ENCODE results near the gene TIMM21. TPM values are rescaled to one million over a fixed set of nuclear protein-coding genes. Genes with fewer than 3 reads are reported as not detected.

Gene TIMM21
- total RNA-seq, 1 donor from 2014 or later = 20.4 TPM

DNA sequence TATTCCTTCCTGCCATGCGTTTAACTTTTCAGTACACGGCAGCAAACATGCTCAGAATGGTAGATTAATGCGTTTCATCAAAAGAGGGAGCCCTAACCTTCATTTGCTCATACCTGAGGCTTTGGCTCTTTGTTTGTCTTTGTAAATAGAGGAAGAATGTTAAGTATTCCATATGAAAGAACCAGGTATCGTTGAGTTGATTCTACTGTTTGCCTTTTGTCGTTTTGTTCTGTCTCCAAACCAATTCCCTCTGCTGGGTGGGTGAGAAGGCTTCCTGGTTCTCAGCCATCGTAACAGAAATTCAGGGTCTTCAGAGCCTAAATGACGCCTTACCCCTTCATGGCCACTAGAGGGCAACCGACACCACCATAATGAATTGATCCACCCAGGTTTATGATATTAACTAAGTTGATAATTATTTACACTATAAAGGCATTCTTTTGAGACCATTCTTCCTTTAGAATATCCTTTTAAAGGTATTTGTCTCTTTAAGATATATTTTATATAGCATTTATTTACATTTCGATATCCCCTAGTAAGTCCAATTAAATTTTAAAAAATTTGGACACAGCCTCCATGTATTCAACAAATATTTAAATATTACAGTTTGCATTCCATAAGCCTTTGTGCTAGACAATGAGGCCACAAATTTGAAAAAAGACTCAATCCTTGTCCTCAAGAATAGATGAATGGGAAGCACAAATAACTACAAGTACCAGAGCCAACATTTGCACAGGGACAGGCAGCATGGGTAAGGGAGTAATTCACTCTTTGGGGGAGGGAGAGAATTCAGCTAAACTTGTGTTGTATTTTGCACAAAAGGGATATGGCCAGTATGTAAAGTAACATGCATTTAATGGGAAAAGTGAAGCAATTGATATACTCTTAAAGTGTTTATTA, 48.1 kb downstream of the TIMM21 start:
- DNase-seq = peak; percentile 78

DNA sequence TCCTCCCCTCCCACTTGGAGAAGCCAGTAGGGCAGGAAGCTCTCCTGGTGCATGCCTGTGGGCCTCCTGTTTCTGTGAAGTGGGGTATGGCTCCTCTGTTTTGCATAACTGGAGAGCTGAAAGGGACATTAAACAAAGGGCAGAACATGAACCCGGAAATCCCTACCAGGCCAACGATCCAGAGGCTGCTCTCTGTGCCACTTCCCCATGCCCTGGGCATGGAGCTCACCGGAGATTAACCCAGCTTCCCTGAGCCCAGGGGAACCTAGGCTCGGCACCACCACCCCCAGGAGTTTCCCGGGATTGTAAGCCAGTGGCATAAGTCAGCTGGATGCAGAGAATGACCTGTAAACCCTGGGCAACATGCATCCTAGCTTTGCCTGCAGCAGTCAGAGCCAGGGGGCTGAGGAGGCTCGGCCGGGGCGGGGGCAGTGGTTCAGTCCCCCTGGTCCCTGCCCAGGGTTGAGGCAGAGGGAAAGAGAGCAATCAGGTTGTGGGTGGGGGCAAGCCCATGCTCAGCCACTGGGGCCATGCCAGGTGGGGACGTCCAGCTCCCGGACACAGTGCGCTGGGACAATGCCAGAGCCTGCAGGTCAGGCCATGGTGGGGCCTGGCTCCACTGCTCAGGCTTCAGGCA, 49.5 kb downstream of the TIMM21 start:
- DNase-seq = no peak

DNA sequence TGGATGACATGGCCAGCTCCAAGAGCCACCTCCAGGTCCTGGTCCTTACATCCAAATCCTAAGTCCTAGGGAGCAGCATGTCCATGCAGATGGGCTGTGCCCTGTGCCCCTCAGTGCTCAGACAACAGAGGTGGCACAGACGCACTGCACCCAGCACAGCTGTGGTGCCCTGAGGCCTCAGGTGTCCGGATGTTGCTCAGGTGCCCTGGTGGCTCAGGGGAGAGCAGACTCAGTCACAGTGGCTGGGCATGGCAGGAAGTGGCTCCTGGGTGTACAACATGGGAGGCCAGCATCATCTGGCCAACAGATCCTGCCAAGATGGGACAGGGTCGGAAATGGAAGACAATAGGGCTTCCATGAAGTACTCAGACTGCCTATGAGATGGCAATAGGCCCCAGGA, 50.1 kb downstream of the TIMM21 start:
- no peak for DNase-seq

DNA sequence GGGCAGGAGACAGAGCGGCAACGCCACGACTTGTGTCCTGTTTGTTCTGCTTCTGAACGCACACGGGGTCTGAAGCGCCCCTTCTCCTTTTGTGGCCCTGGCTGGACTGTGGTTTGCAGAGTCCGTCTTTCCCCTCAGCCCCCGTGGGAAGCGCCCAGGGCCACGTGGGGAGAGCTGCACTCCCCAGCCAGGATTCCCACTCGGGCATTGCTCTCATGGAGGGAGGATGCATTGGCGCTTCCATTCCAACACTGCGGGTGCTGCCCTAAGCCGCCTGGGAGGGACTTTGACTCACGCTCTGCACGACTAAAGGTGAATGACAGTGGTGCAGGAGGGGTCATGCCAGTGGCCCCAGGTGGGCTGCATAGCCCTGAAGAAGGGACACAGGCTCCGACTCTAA, 52.5 kb downstream of the TIMM21 start:
- DNase-seq = no peak

DNA sequence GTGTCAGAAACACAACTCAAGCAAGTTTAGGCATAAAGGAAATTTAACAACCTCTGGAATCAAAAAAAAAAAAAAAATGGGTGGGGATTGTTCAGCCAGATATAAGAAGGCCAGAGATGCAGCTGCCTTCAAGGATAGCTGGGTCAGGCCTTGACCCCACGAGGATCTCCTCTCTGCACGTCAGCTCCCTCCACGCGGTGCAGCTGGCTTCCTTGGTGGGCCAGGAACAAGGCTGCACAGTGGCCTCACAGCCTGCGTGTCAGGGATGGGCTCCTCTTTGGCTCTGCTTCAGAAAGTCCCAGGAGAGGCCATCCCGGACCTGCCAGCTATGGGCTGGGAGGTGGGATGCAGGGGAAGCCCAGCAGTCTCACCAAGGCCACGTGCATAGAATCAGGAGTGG, 55.5 kb downstream of the TIMM21 start:
- no peak for DNase-seq

GRCh38 chr18:74204526-74205152, 56.3 kb downstream of the TIMM21 start:
- peak; percentile 8 for DNase-seq

Other genes starting within 250 kb of the TIMM21 start
- 1.7 TPM in 1 of 2 replicates, not detected in the other for gene FBXO15, start 689 bp upstream of the TIMM21 start, total RNA-seq
- 58.3 and 86.8 TPM in 2 replicates for gene CYB5A, start 143.4 kb downstream of the TIMM21 start, total RNA-seq
- not detected in 2 replicates for gene C18orf63, start 167.3 kb downstream of the TIMM21 start, total RNA-seq